K562 (cell line): ENCODE results near the gene SPOCK3. TPM values are rescaled to one million over a fixed set of nuclear protein-coding genes. Genes with fewer than 3 reads are reported as not detected.

Source experiments
- ATAC-seq: fragments of 200-7000 bp; cut with Tn5 transposase; 3 replicates; pipeline ENCODE4 v1.9.1; 2020; ENCODE audit warnings: moderate library complexity
- BruUV-seq: library from RNA; stranded (reverse); fragments of 400-500 nt; replicated peaks from 2 replicates; lab custom pipeline; 2021; lab: Mats Ljungman, UMichigan
- CTCF ChIA-PET: fragments of 300-600 bp; formaldehyde crosslinking; extraction: SDS; loops from one replicate; lab custom pipeline; 2021; ENCODE audit warnings: low intra/inter-chr PET ratio; lab: Yijun Ruan, JAX
- POLR2A ChIA-PET: fragments of 300-600, 350-650 bp; sonication (Branson Sonifier 250); formaldehyde crosslinking; extraction: SDS; loops from one replicate; lab custom pipeline; 2021; ENCODE audit warnings: antibody characterized with exemption, inconsistent platforms; lab: Yijun Ruan, JAX
- DNase-seq, 4 experiments: peaks; one replicate each; pipeline versions ENCODE4 v3.0.0 to v3.0.0-alpha.2; 2011 to 2018; ENCODE audit warnings: low spot score in 3 of 4, mixed read lengths in 3 of 4; ENCODE audit errors: extremely low read depth in 1 of 4
- FAIRE-seq: peaks from 2 replicates; lab custom pipeline; 2011; peaks lifted over from hg19 to GRCh38; lab: Jason Lieb, UNC
- H2AFZ ChIP-seq: 2 replicates; pipeline ENCODE4 v1.6.0; 2011; ENCODE audit warnings: low read depth, low read length, control low read depth, inconsistent platforms
- H3K27ac ChIP-seq: fragments of 200-600 bp; 3 replicates; pipeline ENCODE4 v1.8.0; 2011; ENCODE audit warnings: low read depth, mild to moderate bottlenecking, control low read depth, inconsistent platforms, low read length, moderate library complexity, mixed read lengths; ENCODE audit errors: extremely low read depth
- H3K27me3 ChIP-seq, 2 experiments: fragments of 300-600 bp in 1 of 2; 2 replicates in 1 of 2; 3 replicates in 1 of 2; pipeline versions ENCODE4 v1.6.0 to v1.8.0; 2011; ENCODE audit warnings: inconsistent platforms in 2 of 2, low read length in 2 of 2, mild to moderate bottlenecking in 1 of 2, mixed read lengths in 1 of 2, moderate library complexity in 1 of 2; ENCODE audit not compliant: control insufficient read depth in 2 of 2, insufficient read depth in 2 of 2
- H3K36me3 ChIP-seq: fragments of 300-600 bp; 3 replicates; pipeline ENCODE4 v1.8.0; 2011; ENCODE audit warnings: mild to moderate bottlenecking, low read length, inconsistent platforms; ENCODE audit not compliant: control insufficient read depth, insufficient read depth
- H3K4me1 ChIP-seq, 2 experiments: fragments of 200-600 bp in 1 of 2; replicated peaks in 1 of 2; 2 replicates in 1 of 2; 3 replicates in 1 of 2; pipeline versions ENCODE4 v1.5.1 to v1.8.0; 2011; ENCODE audit warnings: inconsistent platforms in 2 of 2, low read length in 2 of 2, mild to moderate bottlenecking in 1 of 2, mixed read lengths in 1 of 2, moderate library complexity in 1 of 2; ENCODE audit not compliant: control insufficient read depth in 2 of 2, insufficient read depth in 2 of 2
- H3K4me2 ChIP-seq: 2 replicates; pipeline ENCODE4 v1.6.1; 2011; ENCODE audit warnings: low read length, control low read depth, inconsistent platforms, mixed read lengths; ENCODE audit not compliant: insufficient read depth
- H3K4me3 ChIP-seq: fragments of 200-600 bp; sonication (generic), shearing (Covaris generic); 2 replicates; pipeline ENCODE4 v1.5.1; 2016; ENCODE audit warnings: control low read depth, inconsistent platforms
- H3K79me2 ChIP-seq: fragments of 200-600 bp; 3 replicates; pipeline ENCODE4 v1.8.0; 2011; ENCODE audit warnings: low read length, inconsistent platforms; ENCODE audit not compliant: control insufficient read depth, insufficient read depth
- H3K9ac ChIP-seq, 2 experiments: 2 replicates each; pipeline versions ENCODE4 v1.6.0 to v1.6.1; 2011; ENCODE audit warnings: low read depth in 2 of 2, low read length in 2 of 2, control low read depth in 1 of 2, inconsistent platforms in 1 of 2, mild to moderate bottlenecking in 1 of 2, mixed read lengths in 1 of 2; ENCODE audit not compliant: insufficient read depth in 1 of 2
- H3K9me1 ChIP-seq: one replicate; pipeline ENCODE4 v1.6.0; 2011; ENCODE audit warnings: inconsistent platforms, mild to moderate bottlenecking, low read length, moderate library complexity; ENCODE audit not compliant: control insufficient read depth, insufficient read depth
- H3K9me3 ChIP-seq: replicated peaks from 2 replicates; pipeline ENCODE4 v1.5.1; 2011; ENCODE audit warnings: low read depth, low read length, inconsistent platforms; ENCODE audit not compliant: control insufficient read depth, insufficient read depth
- H4K20me1 ChIP-seq: replicated peaks from 2 replicates; pipeline ENCODE4 v1.6.1; 2011; ENCODE audit warnings: low read length, inconsistent platforms, mixed read lengths; ENCODE audit not compliant: control insufficient read depth, insufficient read depth
- BCL6 ChIP-seq: fragments of 250-450 bp; sonication (Bioruptor Pico); IDR thresholded peaks from 2 replicates; pipeline ENCODE4 v1.4.0; 2020
- DMBX1 ChIP-seq: fragments of 250-450 bp; sonication (Bioruptor Pico); IDR thresholded peaks from 2 replicates; pipeline ENCODE4 v1.8.0; 2022; ENCODE audit warnings: inconsistent platforms, mild to moderate bottlenecking, moderate library complexity, borderline replicate concordance
- FOXO4 ChIP-seq: fragments of 450-650 bp; formaldehyde crosslinking; IDR thresholded peaks from 2 replicates; pipeline ENCODE4 v1.4.0; 2020; ENCODE audit warnings: mild to moderate bottlenecking, moderate library complexity
- HNRNPUL1 ChIP-seq: fragments of 200-400 bp; formaldehyde crosslinking; IDR thresholded peaks from 2 replicates; pipeline ENCODE4 v1.6.1; 2017; ENCODE audit warnings: low read length
- MEIS2 ChIP-seq: fragments of 450-650 bp; IDR thresholded peaks from 2 replicates; pipeline ENCODE4 v1.6.1; 2014; ENCODE audit warnings: mild to moderate bottlenecking; ENCODE audit not compliant: partially characterized antibody
- PCBP2 ChIP-seq: fragments of 200-400 bp; formaldehyde crosslinking; IDR thresholded peaks from 2 replicates; pipeline ENCODE4 v1.6.1; 2018; ENCODE audit warnings: low read length, low read depth, mild to moderate bottlenecking, moderate library complexity; ENCODE audit not compliant: poor library complexity, severe bottlenecking
- RCOR1 ChIP-seq, 2 experiments: IDR thresholded peaks; 2 replicates each; pipeline ENCODE4 v1.6.1; 2012; ENCODE audit warnings: low read depth in 2 of 2, low read length in 2 of 2, borderline replicate concordance in 1 of 2, improper control_type of control experiment in 1 of 2
- SLC30A9 ChIP-seq: fragments of 250-450 bp; sonication (Bioruptor Pico); IDR thresholded peaks from 2 replicates; pipeline ENCODE4 v1.8.0; 2022; ENCODE audit warnings: mild to moderate bottlenecking, moderate library complexity
- ZHX1 ChIP-seq: fragments of 150-350 bp; conservative IDR thresholded peaks from 2 replicates; pipeline ENCODE4 v1.6.1; 2014; ENCODE audit warnings: low read length
- ZNF561 ChIP-seq: fragments of 450-650 bp; formaldehyde crosslinking; conservative IDR thresholded peaks from 2 replicates; pipeline ENCODE4 v1.4.0; 2020; ENCODE audit warnings: mild to moderate bottlenecking, moderate library complexity
- WGBS: fragments of 100-300 bp; shearing (Covaris generic); methylation state at CpG from one replicate; pipeline ENCODE4 v1.1.6; 2016; ENCODE audit warnings: low coverage, mixed read lengths; ENCODE audit not compliant: insufficient coverage; ENCODE audit errors: missing lambda C conversion rate; 5-methylcytosine and 5-hydroxymethylcytosine counted together
- in situ Hi-C: fragments of 300-500 bp; cut with MboI; formaldehyde crosslinking; loops from 4 replicates; pipeline ENCODE4 v1.15.0; 2018; ENCODE audit warnings: inconsistent platforms, mixed read lengths
- intact Hi-C: fragments of 100-400 bp; cut with micrococcal nuclease; formaldehyde crosslinking; loops from 2 replicates; pipeline ENCODE4 v1.14.2; 2022
- polyA plus RNA-seq, 8 experiments: library from polyadenylated mRNA; depleted of rRNA in 4 of 8; stranded (reverse) in 5 of 8; unstranded in 3 of 8; fragments of >200 nt; fragmentation: Nextera tagmentation in 2 of 8; fragmentation: Illumina TruSeq in 1 of 8; extraction: Ambion mirVana in 2 of 8; extraction: Trizol in 1 of 8; gene quantifications; 2 replicates each; pipeline versions ENCODE4 v1.2.1 to v1.2.3, GENCODE V29; 2011 to 2014; ENCODE audit warnings: inconsistent platforms in 1 of 8, missing spikeins in 1 of 8
- total RNA-seq, 7 experiments: library from RNA; depleted of rRNA in 6 of 7; stranded (reverse); fragments of >200 nt in 6 of 7; fragmentation: Illumina TruSeq in 2 of 7; extraction: Trizol in 2 of 7; gene quantifications; 2 replicates each; pipeline versions ENCODE4 v1.2.1 to v1.2.3, GENCODE V29; 2011 to 2021; ENCODE audit warnings: low replicate concordance in 1 of 7
- TF ChIP-seq, protein P1 (sequence below): fragments of 450-650 bp; IDR thresholded peaks from 2 replicates; pipeline ENCODE4 v1.6.1; 2016; ENCODE audit warnings: borderline replicate concordance

SPOCK3 gene
- total and polyA plus RNA-seq, 9 of the 15 experiments (the other 6 are each of a cell fraction or from before 2014, with no cell fraction given), result not detected

DNA sequence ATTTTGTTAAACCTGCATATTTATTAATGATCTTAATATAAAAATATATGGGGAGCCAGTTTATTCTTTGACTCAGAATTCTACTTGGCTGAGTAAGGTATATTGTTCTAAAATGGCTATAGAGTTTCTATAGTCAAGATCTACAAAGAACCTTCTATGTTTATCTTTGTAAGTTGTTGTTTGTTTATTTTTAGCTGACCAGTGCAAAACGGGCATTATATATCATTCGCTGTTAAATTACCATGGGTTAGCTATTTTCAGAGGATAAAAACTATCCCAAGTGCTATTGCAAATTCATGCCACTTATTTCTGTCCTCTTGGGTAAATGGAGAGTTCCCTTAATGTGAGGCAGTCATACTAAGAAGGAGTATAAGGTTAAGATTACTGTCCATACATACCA, 5.3 kb upstream of the SPOCK3 start:
- in situ Hi-C loops (no loop called here), intact Hi-C loops (no loop called here)
- H3K27me3 ChIP-seq, result no peaks in the 10 kb centered on the region
- no peak overlapping the region for H3K9ac ChIP-seq
- no peaks in the 10 kb centered on the region for H3K36me3 ChIP-seq
- POLR2A ChIA-PET, result no interaction called here
- H3K9me1 ChIP-seq, result no peaks in the 10 kb centered on the region
- H3K79me2 ChIP-seq, result no peaks in the 10 kb centered on the region
- no peak overlapping the region for H3K27ac ChIP-seq
- FAIRE-seq, result no peak
- TF ChIP-seq SLC30A9 (CRISPR knock-in tag) (no peak), BCL6 (CRISPR knock-in tag) (no peak), HNRNPUL1 (no peak), ZNF561 (no peak), DMBX1 (no peak), MEIS2 (no peak), RCOR1 (IDR thresholded peaks at IDR 0.05; ENCODE audit: borderline replicate concordance in 1 of 2, low read depth in 2 of 2, low read length in 2 of 2) (no peak), PCBP2 (no peak), ZHX1 (no peak), FOXO4 (CRISPR knock-in tag) (no peak)
- TF ChIP-seq, protein P1, sequence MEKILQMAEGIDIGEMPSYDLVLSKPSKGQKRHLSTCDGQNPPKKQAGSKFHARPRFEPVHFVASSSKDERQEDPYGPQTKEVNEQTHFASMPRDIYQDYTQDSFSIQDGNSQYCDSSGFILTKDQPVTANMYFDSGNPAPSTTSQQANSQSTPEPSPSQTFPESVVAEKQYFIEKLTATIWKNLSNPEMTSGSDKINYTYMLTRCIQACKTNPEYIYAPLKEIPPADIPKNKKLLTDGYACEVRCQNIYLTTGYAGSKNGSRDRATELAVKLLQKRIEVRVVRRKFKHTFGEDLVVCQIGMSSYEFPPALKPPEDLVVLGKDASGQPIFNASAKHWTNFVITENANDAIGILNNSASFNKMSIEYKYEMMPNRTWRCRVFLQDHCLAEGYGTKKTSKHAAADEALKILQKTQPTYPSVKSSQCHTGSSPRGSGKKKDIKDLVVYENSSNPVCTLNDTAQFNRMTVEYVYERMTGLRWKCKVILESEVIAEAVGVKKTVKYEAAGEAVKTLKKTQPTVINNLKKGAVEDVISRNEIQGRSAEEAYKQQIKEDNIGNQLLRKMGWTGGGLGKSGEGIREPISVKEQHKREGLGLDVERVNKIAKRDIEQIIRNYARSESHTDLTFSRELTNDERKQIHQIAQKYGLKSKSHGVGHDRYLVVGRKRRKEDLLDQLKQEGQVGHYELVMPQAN, result no peak
- CTCF ChIA-PET, result no interaction called here
- H3K4me1 ChIP-seq, result no peaks in the 10 kb centered on the region
- H3K4me2 ChIP-seq, result no peak overlapping the region
- ATAC-seq, result no peak
- no peak for DNase-seq
- no TSS peak for BruUV-seq
- no peak overlapping the region for H2AFZ ChIP-seq
- WGBS, result 0% methylated on average over 2 of the region's 2 CpGs
- H3K4me3 ChIP-seq, result no peak overlapping the region
- H4K20me1 ChIP-seq, result no peaks in the 10 kb centered on the region
- no peaks in the 10 kb centered on the region for H3K9me3 ChIP-seq
